22Rv1 (cell line): ENCODE results near the gene TRIP10.
"Not testable (repeated sequence)": the region's sequence is repeated elsewhere in the genome, so short reads cannot be mapped to it uniquely, and the experiment has no call there.

Source experiments
- H3K27ac ChIP-seq: fragments of 450-650 bp; 2 replicates; pipeline ENCODE4 v1.5.1; 2017
- ZFX ChIP-seq: fragments of 450-650 bp; IDR thresholded peaks from 2 replicates; pipeline ENCODE4 v1.6.1; 2017; ENCODE audit warnings: antibody characterized with exemption, borderline replicate concordance
- TF ChIP-seq, protein P1 (sequence below): fragments of 450-650 bp; IDR thresholded peaks from 2 replicates; pipeline ENCODE4 v1.5.1; 2017; ENCODE audit warnings: mild to moderate bottlenecking

Gene TRIP10

DNA sequence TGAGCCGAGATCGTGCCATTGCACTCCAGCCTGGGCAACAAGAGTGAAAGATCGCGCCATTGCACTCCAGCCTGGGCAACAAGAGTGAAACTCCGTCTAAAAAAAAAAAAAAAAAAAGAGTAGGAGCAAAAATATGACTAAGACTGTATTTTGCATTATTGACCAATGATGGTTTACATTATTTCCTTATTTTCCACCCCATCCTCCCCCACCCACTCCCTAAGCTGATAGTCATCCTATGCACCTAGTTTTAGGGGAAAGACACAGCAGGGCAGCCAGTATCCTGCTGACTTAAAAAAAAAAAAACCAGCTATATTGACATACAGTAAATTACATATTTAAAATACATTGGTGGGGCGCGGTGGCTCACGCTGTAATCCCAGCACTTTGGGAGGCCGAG lies 58.2 kb downstream of the TRIP10 start:
- H3K27ac ChIP-seq, result no peak overlapping the region
- TF ChIP-seq, protein P1, sequence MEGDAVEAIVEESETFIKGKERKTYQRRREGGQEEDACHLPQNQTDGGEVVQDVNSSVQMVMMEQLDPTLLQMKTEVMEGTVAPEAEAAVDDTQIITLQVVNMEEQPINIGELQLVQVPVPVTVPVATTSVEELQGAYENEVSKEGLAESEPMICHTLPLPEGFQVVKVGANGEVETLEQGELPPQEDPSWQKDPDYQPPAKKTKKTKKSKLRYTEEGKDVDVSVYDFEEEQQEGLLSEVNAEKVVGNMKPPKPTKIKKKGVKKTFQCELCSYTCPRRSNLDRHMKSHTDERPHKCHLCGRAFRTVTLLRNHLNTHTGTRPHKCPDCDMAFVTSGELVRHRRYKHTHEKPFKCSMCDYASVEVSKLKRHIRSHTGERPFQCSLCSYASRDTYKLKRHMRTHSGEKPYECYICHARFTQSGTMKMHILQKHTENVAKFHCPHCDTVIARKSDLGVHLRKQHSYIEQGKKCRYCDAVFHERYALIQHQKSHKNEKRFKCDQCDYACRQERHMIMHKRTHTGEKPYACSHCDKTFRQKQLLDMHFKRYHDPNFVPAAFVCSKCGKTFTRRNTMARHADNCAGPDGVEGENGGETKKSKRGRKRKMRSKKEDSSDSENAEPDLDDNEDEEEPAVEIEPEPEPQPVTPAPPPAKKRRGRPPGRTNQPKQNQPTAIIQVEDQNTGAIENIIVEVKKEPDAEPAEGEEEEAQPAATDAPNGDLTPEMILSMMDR, result no peak
- TF ChIP-seq ZFX, result no peak

DNA sequence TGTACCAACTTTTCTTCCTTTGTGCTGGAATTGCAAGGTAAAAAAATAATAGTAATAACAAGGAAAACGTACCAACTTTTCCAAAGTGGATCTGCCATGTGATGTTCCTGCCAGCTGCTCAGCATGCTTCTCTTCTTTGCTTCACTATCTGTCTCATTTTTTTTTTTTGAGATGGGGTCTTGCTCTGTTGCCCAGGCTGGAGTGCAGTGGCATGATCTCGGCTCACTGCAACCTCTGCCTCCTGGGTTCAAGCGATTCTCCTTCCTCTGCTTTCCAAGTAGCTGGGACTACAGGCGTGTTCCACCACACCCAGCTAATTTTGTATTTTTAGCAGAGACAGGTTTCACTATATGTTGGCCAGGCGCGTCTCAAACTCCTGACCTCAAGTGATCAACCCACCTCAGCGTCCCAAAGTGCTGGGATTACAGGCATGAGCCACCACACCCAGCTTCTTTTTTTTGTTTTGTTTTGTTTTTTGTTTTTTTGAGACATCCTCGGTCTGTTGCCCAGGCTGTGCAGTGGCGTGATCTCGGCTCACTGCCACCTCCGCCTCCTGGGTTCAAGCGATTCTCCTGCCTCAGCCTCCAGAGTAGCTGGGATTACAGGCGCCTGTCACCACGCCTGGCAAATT lies 60.8 kb downstream of the TRIP10 start:
- H3K27ac ChIP-seq, result not testable (repeated sequence)

DNA sequence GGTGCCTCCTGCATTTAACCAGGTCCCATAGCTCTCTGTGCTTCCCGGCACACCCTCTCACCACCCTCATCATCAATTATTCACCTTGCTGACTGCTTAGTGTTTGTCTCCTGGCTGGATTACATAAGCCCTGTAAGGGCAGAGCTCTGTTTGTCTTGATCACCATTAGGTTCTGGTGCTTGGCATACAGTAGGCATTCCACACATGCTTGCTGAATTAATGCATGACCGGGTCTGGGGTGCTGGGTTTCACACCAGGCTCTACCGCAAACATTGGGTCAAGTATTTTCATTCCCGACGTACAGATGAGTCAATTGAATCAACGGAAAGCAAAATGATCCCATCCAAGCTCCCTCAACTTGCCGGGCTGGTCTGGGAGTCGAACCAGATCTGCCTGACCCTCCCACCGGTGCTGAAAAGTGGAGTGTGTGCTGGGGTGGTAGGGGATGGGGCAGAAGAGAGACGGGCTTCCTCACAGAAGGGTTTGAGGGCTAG lies 61.6 kb downstream of the TRIP10 start:
- H3K27ac ChIP-seq, result no peak overlapping the region
- TF ChIP-seq, protein P1, result no peak
- no peak for TF ChIP-seq ZFX
